K562 (cell line): ENCODE data around the gene PABPC1L. TPM values are rescaled to one million over a fixed set of nuclear protein-coding genes. Genes with fewer than 3 reads are reported as not detected.
"Not testable (repeated sequence)": the region's sequence is repeated elsewhere in the genome, so short reads cannot be mapped to it uniquely, and the experiment has no call there.

Experiments used
- ATAC-seq: fragments of 200-7000 bp; cut with Tn5 transposase; 3 replicates; pipeline ENCODE4 v1.9.1; 2020; ENCODE audit warnings: moderate library complexity
- BruUV-seq: library from RNA; stranded (reverse); fragments of 400-500 nt; replicated peaks from 2 replicates; lab custom pipeline; 2021; lab: Mats Ljungman, UMichigan
- CTCF ChIA-PET: fragments of 300-600 bp; formaldehyde crosslinking; extraction: SDS; loops from one replicate; lab custom pipeline; 2021; ENCODE audit warnings: low intra/inter-chr PET ratio; lab: Yijun Ruan, JAX
- POLR2A ChIA-PET: fragments of 300-600, 350-650 bp; sonication (Branson Sonifier 250); formaldehyde crosslinking; extraction: SDS; loops from one replicate; lab custom pipeline; 2021; ENCODE audit warnings: antibody characterized with exemption, inconsistent platforms; lab: Yijun Ruan, JAX
- DNase-seq, 4 experiments: peaks; one replicate each; pipeline versions ENCODE4 v3.0.0 to v3.0.0-alpha.2; 2011 to 2018; ENCODE audit warnings: low spot score in 3 of 4, mixed read lengths in 3 of 4; ENCODE audit errors: extremely low read depth in 1 of 4
- FAIRE-seq: peaks from 2 replicates; lab custom pipeline; 2011; peaks lifted over from hg19 to GRCh38; lab: Jason Lieb, UNC
- H2AFZ ChIP-seq: 2 replicates; pipeline ENCODE4 v1.6.0; 2011; ENCODE audit warnings: low read depth, low read length, control low read depth, inconsistent platforms
- H3K27ac ChIP-seq: fragments of 200-600 bp; 3 replicates; pipeline ENCODE4 v1.8.0; 2011; ENCODE audit warnings: low read depth, mild to moderate bottlenecking, control low read depth, inconsistent platforms, low read length, moderate library complexity, mixed read lengths; ENCODE audit errors: extremely low read depth
- H3K27me3 ChIP-seq, 2 experiments: fragments of 300-600 bp in 1 of 2; 2 replicates in 1 of 2; 3 replicates in 1 of 2; pipeline versions ENCODE4 v1.6.0 to v1.8.0; 2011; ENCODE audit warnings: inconsistent platforms in 2 of 2, low read length in 2 of 2, mild to moderate bottlenecking in 1 of 2, mixed read lengths in 1 of 2, moderate library complexity in 1 of 2; ENCODE audit not compliant: control insufficient read depth in 2 of 2, insufficient read depth in 2 of 2
- H3K36me3 ChIP-seq: fragments of 300-600 bp; 3 replicates; pipeline ENCODE4 v1.8.0; 2011; ENCODE audit warnings: mild to moderate bottlenecking, low read length, inconsistent platforms; ENCODE audit not compliant: control insufficient read depth, insufficient read depth
- H3K4me1 ChIP-seq, 2 experiments: fragments of 200-600 bp in 1 of 2; replicated peaks in 1 of 2; 2 replicates in 1 of 2; 3 replicates in 1 of 2; pipeline versions ENCODE4 v1.5.1 to v1.8.0; 2011; ENCODE audit warnings: inconsistent platforms in 2 of 2, low read length in 2 of 2, mild to moderate bottlenecking in 1 of 2, mixed read lengths in 1 of 2, moderate library complexity in 1 of 2; ENCODE audit not compliant: control insufficient read depth in 2 of 2, insufficient read depth in 2 of 2
- H3K4me2 ChIP-seq: 2 replicates; pipeline ENCODE4 v1.6.1; 2011; ENCODE audit warnings: low read length, control low read depth, inconsistent platforms, mixed read lengths; ENCODE audit not compliant: insufficient read depth
- H3K4me3 ChIP-seq: fragments of 200-600 bp; sonication (generic), shearing (Covaris generic); 2 replicates; pipeline ENCODE4 v1.5.1; 2016; ENCODE audit warnings: control low read depth, inconsistent platforms
- H3K79me2 ChIP-seq: fragments of 200-600 bp; 3 replicates; pipeline ENCODE4 v1.8.0; 2011; ENCODE audit warnings: low read length, inconsistent platforms; ENCODE audit not compliant: control insufficient read depth, insufficient read depth
- H3K9ac ChIP-seq, 2 experiments: 2 replicates each; pipeline versions ENCODE4 v1.6.0 to v1.6.1; 2011; ENCODE audit warnings: low read depth in 2 of 2, low read length in 2 of 2, control low read depth in 1 of 2, inconsistent platforms in 1 of 2, mild to moderate bottlenecking in 1 of 2, mixed read lengths in 1 of 2; ENCODE audit not compliant: insufficient read depth in 1 of 2
- H3K9me1 ChIP-seq: one replicate; pipeline ENCODE4 v1.6.0; 2011; ENCODE audit warnings: inconsistent platforms, mild to moderate bottlenecking, low read length, moderate library complexity; ENCODE audit not compliant: control insufficient read depth, insufficient read depth
- H3K9me3 ChIP-seq: replicated peaks from 2 replicates; pipeline ENCODE4 v1.5.1; 2011; ENCODE audit warnings: low read depth, low read length, inconsistent platforms; ENCODE audit not compliant: control insufficient read depth, insufficient read depth
- H4K20me1 ChIP-seq: replicated peaks from 2 replicates; pipeline ENCODE4 v1.6.1; 2011; ENCODE audit warnings: low read length, inconsistent platforms, mixed read lengths; ENCODE audit not compliant: control insufficient read depth, insufficient read depth
- ARID1B ChIP-seq: fragments of 450-650 bp; IDR thresholded peaks from 2 replicates; pipeline ENCODE4 v1.6.1; 2016; ENCODE audit warnings: antibody characterized with exemption, mild to moderate bottlenecking, inconsistent platforms
- CBFA2T2 ChIP-seq: fragments of 450-650 bp; conservative IDR thresholded peaks from 2 replicates; pipeline ENCODE4 v1.6.1; 2017; ENCODE audit warnings: mild to moderate bottlenecking
- CBFA2T3 ChIP-seq: fragments of 450-650 bp; IDR thresholded peaks from 2 replicates; pipeline ENCODE4 v1.6.1; 2017
- MEIS2 ChIP-seq: fragments of 450-650 bp; IDR thresholded peaks from 2 replicates; pipeline ENCODE4 v1.6.1; 2014; ENCODE audit warnings: mild to moderate bottlenecking; ENCODE audit not compliant: partially characterized antibody
- MTA2 ChIP-seq: fragments of 450-650 bp; IDR thresholded peaks from 2 replicates; pipeline ENCODE4 v1.6.1; 2016; ENCODE audit warnings: low read depth
- PBX2 ChIP-seq, 2 experiments: IDR thresholded peaks in 1 of 2; conservative IDR thresholded peaks in 1 of 2; 2 replicates each; pipeline ENCODE4 v1.6.1; 2016; ENCODE audit warnings: low read depth in 2 of 2, mild to moderate bottlenecking in 1 of 2, missing compliant biosample characterization in 1 of 2, missing genetic modification characterization in 1 of 2, moderate library complexity in 1 of 2
- PKNOX1 ChIP-seq: fragments of 450-650 bp; IDR thresholded peaks from 2 replicates; pipeline ENCODE4 v1.6.1; 2016
- RFX1 ChIP-seq: fragments of 450-650 bp; IDR thresholded peaks from 2 replicates; pipeline ENCODE4 v1.6.1; 2016; ENCODE audit warnings: mild to moderate bottlenecking, moderate library complexity
- TCF3 ChIP-seq: sonication (generic); formaldehyde crosslinking; IDR thresholded peaks from 2 replicates; pipeline ENCODE4 v1.4.0; 2020; ENCODE audit warnings: mild to moderate bottlenecking, missing genetic modification reagents
- TEAD4 ChIP-seq, 2 experiments: sonication (generic) in 1 of 2; formaldehyde crosslinking in 1 of 2; IDR thresholded peaks; 2 replicates each; pipeline versions ENCODE4 v1.6.1 to v1.8.0; 2012 to 2022; ENCODE audit warnings: borderline replicate concordance in 1 of 2, inconsistent platforms in 1 of 2, low read length in 1 of 2, mild to moderate bottlenecking in 1 of 2, missing genetic modification reagents in 1 of 2
- WGBS: fragments of 100-300 bp; shearing (Covaris generic); methylation state at CpG from one replicate; pipeline ENCODE4 v1.1.6; 2016; ENCODE audit warnings: low coverage, mixed read lengths; ENCODE audit not compliant: insufficient coverage; ENCODE audit errors: missing lambda C conversion rate; 5-methylcytosine and 5-hydroxymethylcytosine counted together
- in situ Hi-C: fragments of 300-500 bp; cut with MboI; formaldehyde crosslinking; loops from 4 replicates; pipeline ENCODE4 v1.15.0; 2018; ENCODE audit warnings: inconsistent platforms, mixed read lengths
- intact Hi-C: fragments of 100-400 bp; cut with micrococcal nuclease; formaldehyde crosslinking; loops from 2 replicates; pipeline ENCODE4 v1.14.2; 2022
- polyA plus RNA-seq, 8 experiments: library from polyadenylated mRNA; depleted of rRNA in 4 of 8; stranded (reverse) in 5 of 8; unstranded in 3 of 8; fragments of >200 nt; fragmentation: Nextera tagmentation in 2 of 8; fragmentation: Illumina TruSeq in 1 of 8; extraction: Ambion mirVana in 2 of 8; extraction: Trizol in 1 of 8; gene quantifications; 2 replicates each; pipeline versions ENCODE4 v1.2.1 to v1.2.3, GENCODE V29; 2011 to 2014; ENCODE audit warnings: inconsistent platforms in 1 of 8, missing spikeins in 1 of 8
- total RNA-seq, 7 experiments: library from RNA; depleted of rRNA in 6 of 7; stranded (reverse); fragments of >200 nt in 6 of 7; fragmentation: Illumina TruSeq in 2 of 7; extraction: Trizol in 2 of 7; gene quantifications; 2 replicates each; pipeline versions ENCODE4 v1.2.1 to v1.2.3, GENCODE V29; 2011 to 2021; ENCODE audit warnings: low replicate concordance in 1 of 7

Gene PABPC1L
- total and polyA plus RNA-seq, 9 of the 15 experiments (the other 6 are each of a cell fraction or from before 2014, with no cell fraction given): 6.0 to 90.3 (median 15.8) TPM

- H3K9ac ChIP-seq; FAIRE-seq; H3K79me2 ChIP-seq; H3K36me3 ChIP-seq; H3K27me3 ChIP-seq; H4K20me1 ChIP-seq; H3K27ac ChIP-seq; H3K4me1 ChIP-seq; H3K4me3 ChIP-seq; H2AFZ ChIP-seq; BruUV-seq; H3K9me3 ChIP-seq; H3K9me1 ChIP-seq; intact Hi-C loops; TF ChIP-seq TEAD4 (CRISPR knock-in tag; IDR thresholded peaks at IDR 0.05; ENCODE audit: borderline replicate concordance); PBX2 (CRISPR knock-in tag; IDR thresholded peaks at IDR 0.05; ENCODE audit: low read depth): not testable (repeated sequence)
- peak; percentile 69 for ATAC-seq
- H3K4me2 ChIP-seq: peak overlapping the region; percentile 31
- in situ Hi-C loops: loop anchor here (10.0 kb wide), 1 partner anchor 119 kb away; the partner anchor contains the start of gene KCNK15
- 14% methylated on average over 4 of the region's 4 CpGs for WGBS
- DNase-seq: peak in 1 of 4 experiments; percentile 70
- ChIA-PET CTCF (interaction anchor here (0.6 kb wide), 1 partner anchor 91 kb away, joined by 4 read pairs; no protein-coding TSS in a partner anchor), POLR2A (interaction anchor here (1.3 kb wide), 1 partner anchor 16 kb away, joined by 3 read pairs; no protein-coding TSS in a partner anchor)
- TF ChIP-seq RFX1 (peak; percentile 88), TCF3 (CRISPR knock-in tag) (peak; percentile 28; the same call in 1 of the 2 replicates), PKNOX1 (peak; percentile 79), MEIS2 (peak; percentile 57), ARID1B (0 out of 2 replicates have a peak, but pooled peaks have one; percentile 17), MTA2 (0 out of 2 replicates have a peak, but pooled peaks have one; percentile 5), TEAD4 (IDR thresholded peaks at IDR 0.05; ENCODE audit: low read length) (peak; percentile 32; the same call in 1 of the 2 replicates), PBX2 (tag; conservative IDR thresholded peaks at IDR 0.05; ENCODE audit: low read depth) (0 out of 2 replicates have a peak, but pooled peaks have one; percentile 35), CBFA2T3 (peak; percentile 71), CBFA2T2 (peak; percentile 62)
Measured at GRCh38 chr20:44863365-44864084, 46.3 kb upstream of the PABPC1L start.
